GF-D8 (cell line): Measurements from ENCODE around the gene LINC00237.

Source experiments
- DNase-seq: peaks from one replicate; lab custom pipeline; 2025; lab: John Stamatoyannopoulos, UW

LINC00237 gene

DNA sequence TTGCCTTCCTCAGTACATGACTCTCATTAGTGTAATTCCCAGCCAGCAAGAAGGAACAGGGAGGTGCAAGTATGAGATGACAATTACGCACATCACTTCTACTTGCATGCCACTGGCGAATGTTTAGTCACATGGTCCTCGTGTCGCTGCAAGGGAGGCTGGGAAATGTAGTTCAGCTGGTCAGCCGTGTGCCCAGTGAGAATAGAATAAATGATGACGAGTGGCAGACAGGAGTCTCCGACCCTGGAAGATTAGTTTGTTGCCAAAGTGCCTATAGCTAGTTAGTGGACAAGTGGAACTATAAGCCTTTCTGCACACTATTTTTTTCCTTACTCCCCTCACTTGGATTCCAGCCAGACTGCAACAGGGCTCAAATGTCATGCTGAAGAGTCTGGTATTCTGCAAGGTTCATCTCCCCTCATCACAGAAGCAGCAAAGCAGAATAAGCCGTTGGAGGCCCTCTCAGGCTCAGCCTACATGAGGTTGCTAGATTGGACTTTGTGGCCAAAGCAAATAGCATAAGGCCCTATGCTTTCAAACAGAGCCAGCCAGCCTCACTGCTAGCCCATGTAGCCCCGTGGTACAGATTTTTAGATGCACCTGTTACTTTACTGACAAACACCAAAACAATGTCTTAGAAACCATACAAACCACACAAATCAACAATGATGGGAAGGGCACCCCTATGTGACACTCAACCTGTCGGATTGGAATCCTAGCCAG is 9.7 kb downstream of the LINC00237 start:
- DNase-seq: no peak

DNA sequence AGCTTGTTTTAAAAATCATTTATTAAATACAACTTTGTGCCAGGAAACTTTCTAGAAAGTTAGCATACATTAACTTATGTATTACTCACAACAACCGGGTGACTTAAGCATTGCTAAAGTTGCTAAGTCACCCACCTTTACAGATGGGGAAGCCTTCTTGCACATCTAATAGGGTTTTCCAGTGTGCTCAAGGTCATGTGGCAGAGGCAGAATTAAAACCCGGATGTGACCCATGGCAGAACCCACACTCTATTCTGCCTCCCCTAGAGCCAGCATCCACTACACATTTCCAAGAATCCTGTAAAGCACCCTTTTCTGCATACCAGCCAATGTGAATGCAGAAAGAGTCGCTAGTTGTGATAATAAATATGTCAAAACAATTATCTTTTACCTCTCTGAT is 13.4 kb downstream of the LINC00237 start:
- DNase-seq: no peak

DNA sequence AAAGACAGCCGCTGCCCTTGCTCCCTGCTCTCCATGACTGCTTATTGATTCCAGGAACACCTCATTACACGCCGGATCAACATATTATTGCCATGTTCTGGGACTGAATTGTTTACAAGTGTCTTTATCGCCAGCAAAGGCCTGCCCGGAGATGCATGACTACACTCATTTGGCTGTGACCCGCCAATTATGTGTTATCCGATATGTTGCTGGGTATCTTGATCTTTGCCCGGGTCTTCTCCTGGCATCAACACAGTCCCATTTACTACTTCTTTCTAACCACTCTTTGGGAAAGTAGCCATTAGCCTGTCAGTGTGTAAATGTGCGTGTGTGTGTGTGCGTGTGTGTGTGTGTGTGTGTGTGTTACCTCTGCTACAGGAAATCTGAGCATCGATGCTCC is 15.4 kb downstream of the LINC00237 start:
- no peak for DNase-seq

GRCh38 chr20:21090111-21090618 is 16.0 kb downstream of the LINC00237 start:
- DNase-seq: no peak

GRCh38 chr20:21089391-21089790 is 16.8 kb downstream of the LINC00237 start:
- no peak for DNase-seq

GRCh38 chr20:21087862-21088540 is 18.2 kb downstream of the LINC00237 start:
- no peak for DNase-seq

- DNase-seq: no peak
Measured at GRCh38 chr20:21083825-21084325, 22.3 kb downstream of the LINC00237 start.

GRCh38 chr20:21082584-21082983 is 23.6 kb downstream of the LINC00237 start:
- no peak for DNase-seq

DNA sequence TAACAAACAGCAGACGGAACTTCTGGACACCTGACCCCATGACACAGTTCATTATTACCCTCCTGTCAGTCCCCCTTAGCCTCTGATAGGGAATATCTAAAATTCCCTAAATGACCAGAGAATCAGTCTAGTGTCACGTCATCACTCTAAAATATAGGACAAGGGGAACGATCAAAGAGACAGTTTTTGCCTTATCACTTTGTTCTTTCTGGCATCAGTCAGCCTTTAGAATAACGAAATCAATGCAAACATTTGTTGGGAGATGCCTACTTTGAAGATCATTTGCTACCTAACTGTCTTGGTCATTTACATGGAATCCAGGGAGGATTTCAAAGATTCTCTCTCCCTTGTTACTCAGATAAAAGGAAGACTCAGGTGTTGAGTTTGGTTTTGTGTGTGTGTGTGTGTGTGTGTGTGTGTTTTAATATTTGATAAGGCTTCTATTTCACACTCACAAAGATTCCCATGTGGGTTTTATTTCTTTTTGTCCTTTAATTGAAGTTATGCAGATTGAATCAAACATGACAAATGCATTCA is 28.3 kb downstream of the LINC00237 start:
- DNase-seq: no peak

- no peak for DNase-seq
Measured at GRCh38 chr20:21076073-21076472, 30.1 kb downstream of the LINC00237 start.

DNA sequence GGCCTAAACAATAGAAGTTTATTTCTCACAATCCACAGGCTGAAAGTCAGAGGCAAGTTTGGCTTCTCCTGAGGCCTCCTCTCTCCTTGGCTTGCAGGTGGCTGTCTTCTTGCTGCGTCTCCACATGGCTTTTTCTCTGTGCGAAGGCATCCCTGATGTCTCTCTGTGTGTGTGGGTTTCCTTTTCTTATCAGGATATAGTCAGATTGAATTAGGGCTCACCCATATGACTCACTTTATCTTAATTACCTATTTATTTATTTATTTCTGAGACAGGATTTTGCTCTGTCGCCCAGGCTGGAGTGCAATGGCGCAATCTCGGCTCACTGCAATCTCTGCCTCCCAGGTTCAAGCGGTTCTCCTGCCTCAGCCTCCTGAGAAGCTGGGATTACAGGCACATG is 30.7 kb downstream of the LINC00237 start:
- DNase-seq: no peak

DNA sequence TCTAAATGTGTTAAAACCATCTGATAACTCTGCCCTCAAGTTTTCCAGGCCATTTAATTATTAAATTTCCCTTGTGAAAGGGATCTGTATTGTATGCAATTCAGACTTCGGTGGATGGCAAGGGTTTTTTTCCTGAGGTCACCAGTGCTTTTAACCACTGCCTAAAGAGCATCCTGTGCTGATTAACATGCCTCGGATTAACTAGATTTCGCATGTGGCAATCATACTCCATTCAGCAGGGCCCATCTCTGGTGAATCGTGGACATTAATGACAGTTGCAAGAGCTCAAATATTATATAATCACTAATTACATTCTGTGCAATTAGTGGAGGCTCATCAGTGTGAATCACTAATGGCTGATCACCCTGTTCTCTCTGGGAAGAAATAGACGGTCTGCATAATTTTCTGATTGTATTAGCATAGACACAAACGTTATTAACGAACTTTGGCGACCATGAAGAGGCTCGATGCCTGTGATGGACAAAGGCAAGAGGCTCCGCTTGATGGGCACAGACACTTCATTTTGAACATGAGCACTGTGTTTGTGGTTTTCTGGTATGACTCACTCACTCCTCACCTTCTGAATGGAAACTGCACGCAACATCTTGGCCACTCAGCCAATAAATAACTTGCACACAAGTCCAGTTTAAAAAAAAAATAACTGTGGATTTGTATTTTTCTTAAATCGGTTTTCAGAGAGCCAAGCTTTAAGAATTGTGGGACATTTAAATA is 31.4 kb downstream of the LINC00237 start:
- no peak for DNase-seq

GRCh38 chr20:21067255-21067654 is 38.9 kb downstream of the LINC00237 start:
- no peak for DNase-seq

- DNase-seq: no peak
Measured at GRCh38 chr20:21064924-21065323, 41.2 kb downstream of the LINC00237 start.

DNA sequence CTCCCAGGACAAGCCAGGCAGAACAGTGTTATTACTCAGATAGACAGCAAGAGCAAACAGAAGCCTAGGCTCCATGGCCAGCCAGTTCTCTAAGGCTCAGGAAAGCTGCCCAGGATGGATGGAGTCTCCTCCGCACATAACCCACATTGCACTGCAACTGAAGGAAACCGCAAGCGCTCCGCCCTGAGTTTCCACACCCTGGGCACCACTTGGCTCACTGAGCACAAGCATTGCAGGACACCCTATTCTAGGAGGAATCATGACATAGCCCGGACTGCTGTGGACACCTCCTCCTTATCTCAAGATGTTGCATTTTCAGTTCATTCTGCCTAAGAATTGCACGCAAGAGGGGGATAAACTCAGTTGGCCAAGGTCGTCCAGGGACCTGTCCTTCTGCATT is 42.9 kb downstream of the LINC00237 start:
- DNase-seq: no peak

DNA sequence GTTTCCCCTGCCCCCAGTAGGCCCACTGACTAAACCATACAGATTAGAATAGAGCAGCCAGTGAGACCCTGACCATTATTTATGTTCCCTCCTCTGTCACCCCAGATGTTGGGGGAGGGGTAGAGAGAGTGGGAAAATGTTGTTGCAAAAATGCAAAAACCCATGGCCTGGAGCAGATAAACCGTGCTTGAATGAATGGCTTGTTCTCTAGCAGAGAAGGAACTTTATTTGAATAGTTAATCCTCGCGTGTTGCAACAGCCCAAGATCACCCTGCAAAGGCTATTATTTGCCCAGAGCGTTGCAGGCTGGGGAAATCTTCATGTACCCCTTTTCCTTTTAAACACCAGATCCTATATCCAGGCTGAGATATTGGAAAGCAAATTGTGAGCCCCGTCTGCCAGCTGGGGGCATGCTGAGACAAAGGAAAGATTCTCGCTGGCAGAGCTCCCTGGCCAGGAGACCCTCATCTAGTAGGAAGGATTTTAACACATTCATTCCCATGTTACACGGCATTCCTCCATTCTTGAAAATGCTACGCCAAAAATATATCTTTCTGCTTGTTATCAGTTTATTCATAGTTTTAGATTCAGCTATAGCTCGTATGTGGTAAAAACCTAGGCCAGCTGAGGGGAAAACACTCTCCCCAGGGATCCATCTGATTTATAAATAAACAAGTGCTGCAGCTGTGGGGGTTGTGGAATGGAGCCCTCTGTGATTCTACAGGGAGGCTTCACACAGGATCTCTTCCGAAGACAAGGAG is 53.0 kb downstream of the LINC00237 start:
- no peak for DNase-seq

DNA sequence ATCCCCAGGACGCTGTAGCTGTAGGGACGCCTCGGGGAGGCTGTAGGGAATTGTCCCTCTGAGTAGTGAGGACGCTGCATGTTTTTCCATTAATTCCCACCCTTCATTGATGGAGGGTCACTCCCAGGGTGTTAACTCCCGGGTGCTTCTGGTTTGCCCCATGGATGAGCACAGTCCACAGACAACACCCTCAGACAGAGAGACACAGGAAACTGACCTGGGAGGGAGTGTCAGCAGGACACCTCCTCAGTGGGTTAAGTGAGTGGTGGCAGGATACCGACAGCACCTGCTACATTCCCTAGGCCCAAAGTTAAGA is 53.5 kb downstream of the LINC00237 start:
- no peak for DNase-seq

DNA sequence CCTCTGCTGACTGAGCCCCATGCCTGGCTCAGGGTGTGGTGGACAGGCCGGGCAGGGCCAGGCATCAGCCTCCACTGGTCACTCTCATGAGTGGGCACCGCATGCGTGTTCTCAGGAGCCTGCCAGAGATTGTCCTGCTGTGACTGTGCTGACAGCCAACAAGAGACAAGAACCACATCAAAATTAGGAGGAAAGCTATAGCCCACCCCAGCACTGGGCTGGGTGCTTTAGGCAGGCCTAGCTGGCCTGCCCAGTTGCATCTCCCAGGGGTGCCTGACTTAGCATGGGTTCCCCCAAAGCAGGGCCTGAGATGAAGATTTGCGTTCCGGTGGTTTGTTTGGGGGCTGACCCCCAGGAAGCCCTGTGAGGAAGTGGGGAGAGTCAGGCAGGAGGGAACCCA is 53.9 kb downstream of the LINC00237 start:
- no peak for DNase-seq

- no peak for DNase-seq
Measured at GRCh38 chr20:21050710-21051109, 55.4 kb downstream of the LINC00237 start.

DNA sequence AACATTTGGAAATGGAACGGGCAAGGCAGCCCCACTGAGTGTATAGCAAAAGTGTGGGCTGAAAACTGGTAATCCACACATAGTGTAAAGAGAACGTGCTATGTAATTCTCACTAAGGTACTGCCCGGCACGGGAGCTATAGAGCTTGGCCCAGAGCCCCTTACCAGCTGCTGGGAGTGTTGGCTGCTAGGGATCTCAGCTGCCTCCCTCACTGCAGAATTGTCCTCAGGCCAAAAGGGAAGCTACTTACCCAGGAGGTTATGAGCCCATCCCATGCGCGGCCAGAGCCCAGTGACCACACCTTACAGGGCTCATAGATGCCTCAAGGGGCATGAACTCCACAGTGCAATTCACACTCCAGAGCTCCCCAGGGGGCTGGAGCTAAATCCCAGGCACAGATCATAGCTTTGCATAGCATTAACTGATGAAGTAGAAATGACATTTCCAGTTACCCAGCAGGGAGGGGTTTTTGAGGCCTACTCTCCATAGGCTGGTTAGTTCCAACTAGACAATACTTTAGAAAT is 56.8 kb downstream of the LINC00237 start:
- DNase-seq: no peak

DNA sequence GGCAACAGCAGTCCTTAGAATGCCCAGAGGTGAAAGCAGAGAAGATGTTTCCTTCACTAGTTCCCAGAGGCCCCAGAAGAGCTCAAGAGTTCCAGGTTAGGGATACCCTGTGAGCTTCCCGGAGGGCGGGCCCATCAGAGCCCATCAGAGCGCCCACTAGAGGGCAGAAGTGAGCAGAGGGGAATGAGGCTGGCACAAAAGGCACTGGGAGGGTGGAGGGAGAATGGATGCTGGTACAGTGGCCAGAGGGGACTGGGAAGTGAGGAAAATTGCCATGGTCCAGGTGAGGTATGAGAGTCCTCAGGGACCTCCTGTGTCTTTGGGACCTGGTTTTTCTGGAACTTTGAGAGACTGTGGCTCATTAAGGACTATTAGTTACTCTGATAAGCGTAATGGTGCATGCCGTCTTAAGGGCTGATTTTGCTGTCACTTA is 57.3 kb downstream of the LINC00237 start:
- no peak for DNase-seq

- DNase-seq: no peak
Measured at GRCh38 chr20:21047981-21048380, 58.2 kb downstream of the LINC00237 start.
